Tibial nerve (tissue), 4 donors: ENCODE data around the gene TIPRL. TPM values are rescaled to one million over a fixed set of nuclear protein-coding genes. Genes with fewer than 3 reads are reported as not detected.
A peak's percentile ranks its signal among the peaks of the same experiment; 100 is the strongest.

Experiments used
- DNase-seq, 2 donors: peaks; one replicate each; pipeline ENCODE4 v3.0.0-alpha.2; 2019; ENCODE audit warnings: low spot score in 2 of 2
- H3K27ac ChIP-seq, 4 donors: fragments of 200-600 bp; sonication (generic) in 3 of 4; one replicate each; pipeline ENCODE4 v1.5.1; 2017 to 2019; ENCODE audit warnings: mild to moderate bottlenecking in 1 of 4
- H3K27me3 ChIP-seq, 2 donors: fragments of 200-600 bp; sonication (generic) in 1 of 2; one replicate each; pipeline versions ENCODE4 v1.5.1 to v1.6.0; 2017 to 2019
- H3K36me3 ChIP-seq, 3 donors: fragments of 200-600 bp; sonication (generic); one replicate each; pipeline ENCODE4 v1.5.1; 2018 to 2019
- H3K4me1 ChIP-seq, 4 donors: fragments of 200-600 bp; sonication (generic) in 3 of 4; one replicate each; pipeline ENCODE4 v1.5.1; 2017 to 2019
- H3K4me3 ChIP-seq, 4 donors: fragments of 200-600 bp; sonication (generic) in 3 of 4; one replicate each; pipeline ENCODE4 v1.5.1; 2017 to 2019; ENCODE audit warnings: mild to moderate bottlenecking in 1 of 4, moderate library complexity in 1 of 4
- H3K9me3 ChIP-seq, 4 donors: fragments of 200-600 bp; sonication (generic) in 3 of 4; one replicate each; pipeline ENCODE4 v1.5.1; 2017 to 2019
- CTCF ChIP-seq, 5 experiments: fragments of 200-600 bp in 3 of 5; fragments of 450-650 bp in 2 of 5; sonication (generic) in 3 of 5; IDR thresholded peaks; one replicate each; pipeline ENCODE4 v1.5.1; 2016 to 2019; ENCODE audit warnings: antibody characterized with exemption in 5 of 5, mild to moderate bottlenecking in 3 of 5, moderate library complexity in 2 of 5
- EP300 ChIP-seq, 2 donors: sonication (generic); formaldehyde crosslinking; IDR thresholded peaks; one replicate each; pipeline ENCODE4 v1.6.1; 2017; ENCODE audit warnings: antibody characterized with exemption in 2 of 2, mild to moderate bottlenecking in 1 of 2
- POLR2A ChIP-seq, 2 donors: fragments of 450-650 bp; IDR thresholded peaks; one replicate each; pipeline ENCODE4 v1.6.1; 2017; ENCODE audit warnings: antibody characterized with exemption in 2 of 2, mild to moderate bottlenecking in 2 of 2, moderate library complexity in 2 of 2
- WGBS, 2 donors: methylation state at CpG; one replicate each; pipeline ENCODE4 v1.1.5; 2018; 5-methylcytosine and 5-hydroxymethylcytosine counted together
- small RNA-seq: library from RNA; depleted of rRNA; stranded (forward); fragments of <200 nt; gene quantifications from one replicate; pipeline ENCODE3, GENCODE V24; 2016
- total RNA-seq, 4 donors: library from RNA; depleted of rRNA; stranded (reverse); fragments of >200 nt; gene quantifications; one replicate each; pipeline ENCODE4 v1.1.0, GENCODE V29; 2016

TIPRL gene
- total RNA-seq, 4 donors from 2014 or later: 16.5 to 25.3 (median 20.6) TPM

- 58 to 71% methylated on average over 5 of the region's 5 CpGs for WGBS, 2 donors
- peak overlapping the region in 2 of 4 donors; percentile 9 to 41 for H3K27ac ChIP-seq
- H3K4me1 ChIP-seq: peaks cover 0 to 53% (median 16%) of the 10 kb centered on the region in 4 donors
- H3K4me3 ChIP-seq: no peak overlapping the region
- H3K36me3 ChIP-seq: peaks cover 0 to 52% (median 0%) of the 10 kb centered on the region in 3 donors
- peak in 1 of 2 donors; percentile 12 for TF ChIP-seq EP300 (IDR thresholded peaks at IDR 0.05)
- no peak for TF ChIP-seq POLR2A (IDR thresholded peaks at IDR 0.05)
- TF ChIP-seq CTCF (IDR thresholded peaks at IDR 0.05): no peak
- no peak for DNase-seq
- no peaks in the 10 kb centered on the region for H3K9me3 ChIP-seq
- H3K27me3 ChIP-seq: no peaks in the 10 kb centered on the region
Observed at GRCh38 chr1:168246506-168246905, 67.7 kb downstream of the TIPRL start.

Small RNAs within 50 kb of the gene (small RNA-seq; reads per million reads assigned to genes)
- not detected for gene AL021397.1

Other genes starting within 250 kb of the TIPRL start
- gene DCAF6, start 242.3 kb upstream of the TIPRL start, total RNA-seq: 100 to 1,000 TPM in 1 of 4 donors, 10 to 100 TPM in 3; 75.7 to 118 (median 77.4) TPM
- 10 to 100 TPM; 16.1 to 22.4 (median 19.1) TPM for gene MPC2, start 241.9 kb upstream of the TIPRL start, total RNA-seq
- 1 to 10 TPM; 2.7 to 9.0 (median 6.6) TPM for gene GPR161, start 42.0 kb upstream of the TIPRL start, total RNA-seq
- 10 to 100 TPM; 34.5 to 43.8 (median 42.2) TPM for gene SFT2D2, start 47.0 kb downstream of the TIPRL start, total RNA-seq
- gene TBX19, start 101.9 kb downstream of the TIPRL start, total RNA-seq: 1 to 10 TPM; 1.8 to 8.5 (median 3.7) TPM